HUES64 (cell line): ENCODE measurements around the gene ZSWIM3.

Source experiments
- H3K27ac ChIP-seq: 2 replicates; pipeline ENCODE4 v1.7.0; 2013; ENCODE audit warnings: low read depth, low read length, inconsistent platforms
- H3K27me3 ChIP-seq: 2 replicates; pipeline ENCODE4 v1.6.1; 2013; ENCODE audit warnings: mild to moderate bottlenecking, low read length; ENCODE audit not compliant: insufficient read depth
- H3K36me3 ChIP-seq: 2 replicates; pipeline ENCODE4 v1.6.1; 2013; ENCODE audit warnings: mild to moderate bottlenecking, low read length; ENCODE audit not compliant: insufficient read depth
- H3K4me1 ChIP-seq: 2 replicates; pipeline ENCODE4 v1.6.1; 2013; ENCODE audit warnings: mild to moderate bottlenecking, low read length, moderate library complexity; ENCODE audit not compliant: insufficient read depth
- H3K4me3 ChIP-seq: 2 replicates; pipeline ENCODE4 v1.5.1; 2013; ENCODE audit warnings: mild to moderate bottlenecking, low read length, moderate library complexity
- H3K9ac ChIP-seq: 2 replicates; pipeline ENCODE4 v1.6.1; 2013; ENCODE audit warnings: mild to moderate bottlenecking, low read depth, low read length
- H3K9me3 ChIP-seq: 2 replicates; pipeline ENCODE4 v1.6.1; 2013; ENCODE audit warnings: low read depth, low read length; ENCODE audit not compliant: insufficient read depth
- WGBS: fragments of 150-250, 120-280 bp; methylation state at CpG from one replicate; pipeline ENCODE4 v1.1.7; 2013; ENCODE audit warnings: missing lambda C conversion rate; 5-methylcytosine and 5-hydroxymethylcytosine counted together

Gene ZSWIM3

DNA sequence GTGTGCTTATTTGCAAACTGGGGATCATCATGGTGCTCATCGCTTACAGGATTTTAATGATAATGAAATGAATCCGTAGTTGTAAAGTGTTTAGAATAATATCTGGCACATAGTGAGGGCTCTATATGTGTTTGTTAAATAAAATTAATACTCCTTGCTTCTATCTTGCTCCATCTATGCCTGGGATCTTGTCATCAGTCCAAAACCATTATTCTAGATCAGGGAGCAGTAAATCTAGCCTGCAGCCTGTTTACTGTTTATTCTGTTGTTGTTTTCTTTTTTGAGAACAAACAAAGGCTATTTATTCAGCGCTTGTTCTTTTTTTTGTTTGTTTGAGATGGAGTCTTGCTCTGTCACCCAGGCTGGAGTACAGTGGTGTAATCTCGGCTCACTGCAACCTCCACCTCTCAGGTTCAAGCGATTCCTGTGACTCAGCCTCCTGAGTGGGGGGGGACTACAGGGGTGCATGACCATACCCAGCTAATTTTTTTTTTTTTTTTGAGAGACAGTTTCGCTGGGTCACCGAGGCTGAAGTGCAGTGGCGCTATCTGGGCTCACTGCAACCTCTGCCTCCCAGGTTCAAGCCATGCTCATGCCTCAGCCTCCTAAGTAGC, 8.3 kb upstream of the ZSWIM3 start:
- Histone ChIP-seq H3K36me3 (peaks cover 32% of the 10 kb centered on the region), H3K27ac (no peak overlapping the region), H3K9ac (no peak overlapping the region), H3K9me3 (no peaks in the 10 kb centered on the region), H3K4me3 (no peak overlapping the region), H3K4me1 (peaks cover 10% of the 10 kb centered on the region), H3K27me3 (no peaks in the 10 kb centered on the region)
- WGBS, result 95% methylated on average over 8 of the region's 8 CpGs

DNA sequence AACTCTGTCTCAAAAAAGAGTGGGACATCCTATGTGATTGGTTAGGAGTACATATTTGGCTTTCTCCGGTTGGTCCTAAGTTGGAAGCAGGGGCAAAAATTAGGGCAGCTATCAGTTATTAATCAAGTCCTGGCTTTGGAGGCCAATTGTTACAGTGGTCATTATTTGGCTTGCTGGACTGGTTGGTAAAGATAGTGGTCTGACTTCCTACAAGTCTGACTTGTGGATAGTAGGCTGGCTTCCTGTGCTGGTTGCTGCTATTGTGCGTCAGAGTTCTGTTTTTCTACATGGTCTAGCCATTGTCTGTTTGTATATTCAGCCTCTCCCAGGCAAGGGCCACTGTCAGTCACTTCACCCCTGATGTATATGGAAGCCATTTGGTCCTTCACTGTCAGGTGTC, 7.2 kb upstream of the ZSWIM3 start:
- no peaks in the 10 kb centered on the region for H3K9me3 ChIP-seq
- 96% methylated on average over 2 of the region's 2 CpGs for WGBS
- peaks cover 23% of the 10 kb centered on the region for H3K36me3 ChIP-seq
- no peak overlapping the region for H3K27ac ChIP-seq
- H3K9ac ChIP-seq, result no peak overlapping the region
- peaks cover 20% of the 10 kb centered on the region for H3K4me1 ChIP-seq
- H3K4me3 ChIP-seq, result no peak overlapping the region
- no peaks in the 10 kb centered on the region for H3K27me3 ChIP-seq

DNA sequence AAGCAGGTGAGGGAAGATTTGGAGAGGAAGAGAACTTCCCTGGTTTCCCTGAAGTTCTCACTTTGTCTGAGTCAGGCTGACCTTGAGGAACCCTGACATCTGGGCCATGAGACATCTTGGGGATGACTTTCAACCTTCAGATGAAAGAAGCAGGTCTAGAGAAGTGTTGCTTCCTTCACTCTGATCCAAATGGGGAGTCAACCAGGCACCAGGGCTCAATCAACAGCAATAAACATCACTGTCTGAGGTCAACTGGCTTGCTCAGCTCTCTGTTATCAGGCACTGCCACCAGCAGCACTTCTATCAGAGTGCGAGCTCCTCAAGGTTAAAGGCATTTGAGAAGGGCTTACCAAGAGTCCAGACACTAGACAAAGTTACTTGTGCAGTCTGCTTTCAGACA, 6.5 kb upstream of the ZSWIM3 start:
- H3K4me3 ChIP-seq, result no peak overlapping the region
- H3K36me3 ChIP-seq, result peaks cover 17% of the 10 kb centered on the region
- H3K4me1 ChIP-seq, result peaks cover 20% of the 10 kb centered on the region
- no peaks in the 10 kb centered on the region for H3K9me3 ChIP-seq
- no peak overlapping the region for H3K9ac ChIP-seq
- 92% methylated on average over 1 of the region's 1 CpG for WGBS
- no peak overlapping the region for H3K27ac ChIP-seq
- no peaks in the 10 kb centered on the region for H3K27me3 ChIP-seq

DNA sequence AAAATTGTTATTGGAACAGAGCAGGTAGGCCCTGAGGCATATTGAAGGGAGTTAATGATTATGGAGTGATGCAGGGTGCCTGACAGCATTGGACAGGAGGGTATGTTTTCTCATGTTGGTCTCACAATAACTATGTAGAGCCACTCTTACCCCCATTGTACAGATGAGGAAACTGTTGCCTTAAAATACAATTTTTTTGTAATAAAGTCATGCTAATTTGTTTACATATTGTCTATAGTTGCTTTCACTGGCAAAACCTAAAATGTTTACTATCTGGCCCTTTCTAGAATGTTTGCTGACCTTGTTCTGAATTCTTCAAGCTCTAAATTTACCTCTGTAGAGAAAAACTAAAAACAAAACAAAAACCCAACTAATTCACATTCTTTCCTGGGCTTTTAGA, 5.9 kb upstream of the ZSWIM3 start:
- H3K36me3 ChIP-seq, result peaks cover 11% of the 10 kb centered on the region
- H3K27me3 ChIP-seq, result no peaks in the 10 kb centered on the region
- H3K27ac ChIP-seq, result no peak overlapping the region
- peaks cover 20% of the 10 kb centered on the region for H3K4me1 ChIP-seq
- no peak overlapping the region for H3K4me3 ChIP-seq
- no peak overlapping the region for H3K9ac ChIP-seq
- no peaks in the 10 kb centered on the region for H3K9me3 ChIP-seq

DNA sequence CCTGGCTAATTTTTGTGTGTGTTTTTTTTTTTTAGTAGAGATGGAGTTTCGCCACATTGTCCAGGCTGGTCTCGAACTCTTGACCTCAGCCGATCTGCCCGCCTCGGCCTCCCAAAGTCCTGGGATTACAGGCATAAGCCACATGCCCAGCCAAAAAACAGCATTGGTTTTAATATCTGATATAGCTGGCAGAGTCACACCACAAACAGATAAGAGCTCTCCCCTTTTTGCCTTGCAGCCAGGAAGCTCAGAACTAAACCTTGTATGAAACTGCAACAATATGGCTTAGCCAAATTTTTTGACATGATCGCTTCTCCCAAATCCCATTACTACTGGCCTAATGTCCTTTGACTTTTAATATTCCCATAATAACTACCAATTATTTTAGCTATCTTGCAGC, 5.1 kb upstream of the ZSWIM3 start:
- Histone ChIP-seq H3K27ac (no peak overlapping the region; the same call in 1 of the 2 replicates), H3K27me3 (no peaks in the 10 kb centered on the region), H3K4me3 (no peak overlapping the region), H3K9me3 (no peaks in the 10 kb centered on the region), H3K9ac (no peak overlapping the region), H3K36me3 (peaks cover 10% of the 10 kb centered on the region; the same call in 1 of the 2 replicates), H3K4me1 (peaks cover 20% of the 10 kb centered on the region)
- whole genome bisulfite sequencing, result 95% methylated on average over 6 of the region's 6 CpGs

DNA sequence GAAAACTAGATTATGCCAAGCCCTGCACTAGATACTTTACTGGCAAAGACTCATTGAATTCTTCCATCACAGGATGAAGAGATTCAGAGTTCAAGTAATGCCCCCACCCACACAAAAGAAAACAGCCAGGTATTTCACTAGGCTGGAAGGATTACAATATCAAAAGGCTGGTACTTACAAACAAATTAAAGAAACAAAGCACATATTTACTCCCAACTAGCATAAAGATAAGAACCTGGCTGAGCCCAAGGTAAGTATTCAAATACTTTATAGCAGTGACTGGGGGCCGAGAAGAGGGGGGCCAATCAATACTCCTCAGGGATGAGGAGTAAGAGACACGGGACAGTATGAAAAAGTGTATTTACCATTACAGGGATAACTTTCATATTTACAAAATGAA, 3.9 kb upstream of the ZSWIM3 start:
- Histone ChIP-seq H3K36me3 (peaks cover 7% of the 10 kb centered on the region; the same call in 1 of the 2 replicates), H3K9ac (peak overlapping the region; percentile 50), H3K4me1 (peaks cover 26% of the 10 kb centered on the region), H3K27ac (peak overlapping the region; percentile 92), H3K27me3 (no peaks in the 10 kb centered on the region), H3K9me3 (no peaks in the 10 kb centered on the region), H3K4me3 (peak overlapping the region; percentile 30)
- WGBS, result 29% methylated on average over 1 of the region's 2 CpGs

DNA sequence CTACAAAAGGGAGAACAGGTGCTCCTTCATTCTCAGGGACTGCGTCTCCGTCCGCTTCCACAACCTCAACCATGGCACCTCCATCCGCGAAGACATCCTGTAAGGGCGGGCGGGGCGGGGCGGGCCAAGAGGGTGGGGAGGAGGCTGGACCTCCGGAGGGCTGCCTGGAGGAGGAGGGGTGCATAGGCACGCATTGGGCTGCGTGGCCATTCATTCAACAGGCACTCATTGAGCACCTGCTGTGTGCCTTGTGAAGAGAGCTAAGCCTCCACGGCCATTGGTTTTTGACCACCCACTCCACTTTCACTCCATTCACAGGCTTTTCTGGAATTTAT, 435 bp downstream of the ZSWIM3 start:
- H3K9ac ChIP-seq, result 0 out of 2 replicates have a peak overlapping the region, but pooled peaks have one; percentile 12
- 1% methylated on average over 13 of the region's 13 CpGs for WGBS
- no peaks in the 10 kb centered on the region for H3K36me3 ChIP-seq
- peaks cover 28% of the 10 kb centered on the region for H3K4me1 ChIP-seq
- H3K4me3 ChIP-seq, result peak overlapping the region; percentile 89
- peak overlapping the region; percentile 80 for H3K27ac ChIP-seq
- H3K27me3 ChIP-seq, result no peaks in the 10 kb centered on the region
- no peaks in the 10 kb centered on the region for H3K9me3 ChIP-seq

DNA sequence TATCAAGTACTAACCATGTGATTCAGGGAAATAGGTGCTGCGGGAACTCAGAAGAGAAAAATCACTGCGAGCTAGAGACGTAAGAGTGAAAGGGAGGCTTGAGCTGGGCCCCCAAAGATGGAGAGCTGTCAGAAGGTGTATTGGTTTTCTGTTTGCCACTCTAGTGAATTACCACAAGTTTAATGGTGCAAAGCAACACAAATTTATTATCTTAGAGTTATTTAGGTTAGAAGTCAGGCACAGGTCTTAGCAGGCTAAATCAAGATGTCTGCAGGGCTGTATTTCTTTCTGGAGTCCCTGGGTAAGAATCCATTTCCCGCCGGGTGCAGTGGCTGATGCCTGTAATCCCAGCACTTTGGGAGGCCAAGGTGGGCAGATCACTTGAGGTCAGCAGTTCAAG, 2.5 kb downstream of the ZSWIM3 start:
- 97% methylated on average over 5 of the region's 5 CpGs for WGBS
- Histone ChIP-seq H3K9ac (no peak overlapping the region), H3K36me3 (no peaks in the 10 kb centered on the region), H3K4me1 (peaks cover 11% of the 10 kb centered on the region), H3K4me3 (no peak overlapping the region), H3K27ac (no peak overlapping the region), H3K27me3 (no peaks in the 10 kb centered on the region), H3K9me3 (no peaks in the 10 kb centered on the region)

DNA sequence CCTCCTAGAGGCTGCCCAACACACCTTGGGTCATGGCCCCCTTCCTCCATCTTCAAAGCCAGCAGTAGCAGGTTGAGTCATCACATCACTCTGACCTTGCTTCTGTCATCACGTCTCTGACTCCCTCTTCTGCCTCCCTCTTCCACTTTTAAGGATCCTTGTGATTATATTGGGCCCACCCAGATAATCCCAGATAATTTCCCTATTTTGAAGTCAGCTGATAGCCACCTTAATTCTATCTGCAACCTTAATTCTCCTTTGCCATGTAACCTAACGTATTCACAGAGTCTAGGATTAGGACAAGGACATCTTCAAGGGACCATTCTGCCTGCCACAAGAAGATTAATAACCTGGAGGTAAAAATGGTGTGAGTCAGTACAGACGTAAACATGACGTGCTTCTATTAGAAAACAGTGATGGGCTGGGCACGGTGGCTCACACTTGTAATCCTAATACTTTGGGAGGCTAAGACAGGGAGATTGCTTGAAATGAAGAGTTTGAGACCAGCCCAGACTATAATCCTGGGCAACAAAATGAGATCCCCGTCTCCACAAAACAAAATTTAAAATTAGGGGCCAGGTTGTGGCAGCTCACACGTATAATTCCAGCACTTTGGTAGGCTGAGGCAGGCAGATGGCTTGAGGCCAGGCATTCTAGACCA, 3.3 kb downstream of the ZSWIM3 start:
- Histone ChIP-seq H3K4me1 (peaks cover 8% of the 10 kb centered on the region; the same call in 1 of the 2 replicates), H3K27ac (no peak overlapping the region), H3K27me3 (no peaks in the 10 kb centered on the region), H3K4me3 (no peak overlapping the region), H3K36me3 (no peaks in the 10 kb centered on the region), H3K9me3 (no peaks in the 10 kb centered on the region), H3K9ac (no peak overlapping the region)
- WGBS, result 85% methylated on average over 7 of the region's 7 CpGs

DNA sequence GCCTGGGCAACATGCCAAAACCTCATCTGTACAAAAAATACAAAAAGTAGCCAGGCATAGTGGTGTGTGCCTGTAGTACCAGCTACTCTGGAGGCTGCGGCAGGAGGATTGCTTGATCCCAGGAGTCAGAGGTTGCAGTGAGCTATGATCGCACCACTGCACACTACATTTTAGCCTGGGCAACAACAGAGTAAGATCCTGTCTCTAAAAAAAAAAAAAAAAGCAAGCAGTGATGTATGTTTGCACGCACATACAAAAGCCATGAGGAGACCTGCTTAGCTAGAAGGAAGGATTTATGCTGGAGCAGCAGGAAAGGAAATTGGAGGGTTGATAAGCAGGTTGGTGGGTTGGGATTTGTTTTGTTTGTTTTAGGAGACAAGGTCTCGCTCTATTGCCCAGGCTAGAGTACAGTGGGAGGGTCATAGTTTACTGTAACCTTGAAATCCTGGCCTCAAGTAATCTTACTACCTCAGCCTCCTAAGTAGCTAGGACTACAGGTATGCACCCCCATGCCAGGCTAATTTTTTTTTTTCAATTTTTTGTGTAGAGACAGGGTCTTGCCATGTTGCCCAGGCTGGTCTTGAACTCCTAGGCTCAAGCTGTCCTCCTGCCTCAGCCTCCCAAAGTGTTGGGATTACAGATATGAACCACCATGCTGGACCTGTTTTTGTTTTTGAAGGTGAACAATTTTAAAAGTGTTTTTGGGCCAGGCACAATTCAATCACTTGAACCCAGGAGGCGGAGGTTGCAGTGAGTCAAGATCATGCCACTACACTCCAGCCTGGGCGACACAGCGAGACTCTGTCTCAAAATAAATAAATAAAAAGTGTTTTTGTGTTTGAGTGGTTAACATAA, 4.0 kb downstream of the ZSWIM3 start:
- peaks cover 8% of the 10 kb centered on the region; the same call in 1 of the 2 replicates for H3K4me1 ChIP-seq
- no peak overlapping the region for H3K9ac ChIP-seq
- no peak overlapping the region for H3K27ac ChIP-seq

More for the DNA sequence above, 4.0 kb downstream of the ZSWIM3 start:
- WGBS, result 92% methylated on average over 6 of the region's 7 CpGs
- H3K4me3 ChIP-seq, result no peak overlapping the region
- H3K36me3 ChIP-seq, result no peaks in the 10 kb centered on the region
- H3K9me3 ChIP-seq, result no peaks in the 10 kb centered on the region
- no peaks in the 10 kb centered on the region for H3K27me3 ChIP-seq
